HepG2 (cell line): Measurements from ENCODE around the gene MPZL3. TPM values are rescaled to one million over a fixed set of nuclear protein-coding genes. Genes with fewer than 3 reads are reported as not detected.

Experiments
- IKZF4 ChIP-seq: sonication (generic); formaldehyde crosslinking; IDR thresholded peaks from 2 replicates; pipeline ENCODE4 v1.5.1; 2020; ENCODE audit warnings: borderline replicate concordance, mild to moderate bottlenecking, low read depth, missing genetic modification reagents; ENCODE audit errors: not compliant biosample characterization
- NKX3-1 ChIP-seq: sonication (generic); formaldehyde crosslinking; IDR thresholded peaks from 2 replicates; pipeline ENCODE4 v1.5.0; 2020; ENCODE audit warnings: missing genetic modification reagents
- POGK ChIP-seq: sonication (generic); formaldehyde crosslinking; conservative IDR thresholded peaks from 2 replicates; pipeline ENCODE4 v1.8.0; 2022; ENCODE audit warnings: mild to moderate bottlenecking, moderate library complexity, missing genetic modification reagents
- SETDB1 ChIP-seq: sonication (generic); formaldehyde crosslinking; IDR thresholded peaks from 2 replicates; pipeline ENCODE4 v1.5.1; 2020; ENCODE audit warnings: missing genetic modification reagents, mild to moderate bottlenecking, borderline replicate concordance
- SNAI1 ChIP-seq: sonication (generic); formaldehyde crosslinking; IDR thresholded peaks from 2 replicates; pipeline ENCODE4 v1.5.0; 2020; ENCODE audit warnings: mild to moderate bottlenecking, missing genetic modification reagents, borderline replicate concordance
- THAP11 ChIP-seq: IDR thresholded peaks from 2 replicates; pipeline ENCODE4 v1.6.1; 2016; ENCODE audit warnings: missing biosample characterization, missing genetic modification reagents
- ZHX2 ChIP-seq, 2 experiments: sonication (generic) in 1 of 2; formaldehyde crosslinking in 1 of 2; IDR thresholded peaks; 2 replicates each; pipeline versions ENCODE4 v1.6.1 to v1.9.0; 2014 to 2022; ENCODE audit warnings: antibody characterized with exemption in 1 of 2, borderline replicate concordance in 1 of 2, inconsistent platforms in 1 of 2, low read depth in 1 of 2, missing genetic modification reagents in 1 of 2
- ZNF20 ChIP-seq: sonication (generic); formaldehyde crosslinking; IDR thresholded peaks from 2 replicates; pipeline ENCODE4 v1.4.0; 2020; ENCODE audit warnings: mild to moderate bottlenecking, moderate library complexity, missing genetic modification reagents
- ZNF343 ChIP-seq: sonication (generic); formaldehyde crosslinking; IDR thresholded peaks from 2 replicates; pipeline ENCODE4 v1.4.0; 2020; ENCODE audit warnings: mild to moderate bottlenecking, missing genetic modification reagents
- ZNF367 ChIP-seq: sonication (generic); formaldehyde crosslinking; IDR thresholded peaks from 2 replicates; pipeline ENCODE4 v1.4.0; 2020; ENCODE audit warnings: missing genetic modification reagents, borderline replicate concordance
- ZNF557 ChIP-seq: sonication (generic); formaldehyde crosslinking; IDR thresholded peaks from 2 replicates; pipeline ENCODE4 v1.4.0; 2020; ENCODE audit warnings: missing genetic modification reagents
- ZSCAN22 ChIP-seq: sonication (generic); formaldehyde crosslinking; IDR thresholded peaks from 2 replicates; pipeline ENCODE4 v1.4.0; 2020; ENCODE audit warnings: mild to moderate bottlenecking, missing genetic modification reagents
- polyA plus RNA-seq, 8 experiments: library from polyadenylated mRNA; depleted of rRNA in 3 of 8; stranded (reverse) in 7 of 8; unstranded in 1 of 8; fragments of >200 nt; fragmentation: Illumina TruSeq in 4 of 8; extraction: Trizol in 4 of 8; gene quantifications; 2 replicates each; pipeline versions ENCODE4 v1.2.1 to v1.2.3, GENCODE V29; 2011 to 2016; ENCODE audit warnings: low read depth in 4 of 8, missing spikeins in 1 of 8, mixed read lengths in 1 of 8; ENCODE audit not compliant: insufficient read depth in 1 of 8
- total RNA-seq, 5 experiments: library from RNA; depleted of rRNA; stranded (reverse); fragments of >200 nt; fragmentation: Illumina TruSeq; extraction: Trizol; gene quantifications; 2 replicates each; pipeline ENCODE4 v1.2.3, GENCODE V29; 2016; ENCODE audit warnings: low read depth in 1 of 5
- TF ChIP-seq, protein P1 (sequence below): sonication (generic); formaldehyde crosslinking; IDR thresholded peaks from 2 replicates; pipeline ENCODE4 v1.5.1; 2020; ENCODE audit warnings: missing genetic modification reagents, mild to moderate bottlenecking, borderline replicate concordance

The MPZL3 gene
- total and polyA plus RNA-seq, 2 of the 13 experiments (the other 11 are each of a cell fraction or from before 2014, with no cell fraction given), result 5.3 to 9.3 TPM

- TF ChIP-seq, protein P1, sequence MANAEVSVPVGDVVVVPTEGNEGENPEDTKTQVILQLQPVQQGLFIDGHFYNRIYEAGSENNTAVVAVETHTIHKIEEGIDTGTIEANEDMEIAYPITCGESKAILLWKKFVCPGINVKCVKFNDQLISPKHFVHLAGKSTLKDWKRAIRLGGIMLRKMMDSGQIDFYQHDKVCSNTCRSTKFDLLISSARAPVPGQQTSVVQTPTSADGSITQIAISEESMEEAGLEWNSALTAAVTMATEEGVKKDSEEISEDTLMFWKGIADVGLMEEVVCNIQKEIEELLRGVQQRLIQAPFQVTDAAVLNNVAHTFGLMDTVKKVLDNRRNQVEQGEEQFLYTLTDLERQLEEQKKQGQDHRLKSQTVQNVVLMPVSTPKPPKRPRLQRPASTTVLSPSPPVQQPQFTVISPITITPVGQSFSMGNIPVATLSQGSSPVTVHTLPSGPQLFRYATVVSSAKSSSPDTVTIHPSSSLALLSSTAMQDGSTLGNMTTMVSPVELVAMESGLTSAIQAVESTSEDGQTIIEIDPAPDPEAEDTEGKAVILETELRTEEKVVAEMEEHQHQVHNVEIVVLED (CRISPR knock-in tag), result no peak
- TF ChIP-seq IKZF4 (CRISPR knock-in tag), result no peak
- TF ChIP-seq POGK (CRISPR knock-in tag), result no peak
- TF ChIP-seq SETDB1 (CRISPR knock-in tag), result no peak
- TF ChIP-seq ZNF367 (CRISPR knock-in tag), result no peak
- no peak for TF ChIP-seq ZNF343 (CRISPR knock-in tag)
- TF ChIP-seq ZNF20 (CRISPR knock-in tag), result no peak
- no peak for TF ChIP-seq ZHX2 (IDR thresholded peaks at IDR 0.05; ENCODE audit: low read depth)
- no peak for TF ChIP-seq ZHX2 (CRISPR knock-in tag; IDR thresholded peaks at IDR 0.05; ENCODE audit: borderline replicate concordance)
- TF ChIP-seq SNAI1, result no peak
- TF ChIP-seq ZNF557 (CRISPR knock-in tag), result no peak
- 0 out of 2 replicates have a peak, but pooled peaks have one; percentile 19 for TF ChIP-seq THAP11
- no peak for TF ChIP-seq ZSCAN22 (CRISPR knock-in tag)
- no peak for TF ChIP-seq NKX3-1 (CRISPR knock-in tag)
Measured at GRCh38 chr11:118198370-118198769, 53.8 kb downstream of the MPZL3 start (continued).
